Calu3 (cell line): Measurements from ENCODE around the gene CIDEB. TPM values are rescaled to one million over a fixed set of nuclear protein-coding genes. Genes with fewer than 3 reads are reported as not detected.

Source experiments
- BruUV-seq: library from RNA; stranded (reverse); fragments of 400-500 nt; replicated peaks from 2 replicates; lab custom pipeline; 2021; lab: Mats Ljungman, UMichigan
- CTCF ChIA-PET: fragments of 300-600 bp; sonication (Branson Sonifier 250); formaldehyde crosslinking; loops from one replicate; lab custom pipeline; 2022; ENCODE audit warnings: antibody characterized with exemption; lab: Charles Lee
- DNase-seq: peaks from one replicate; pipeline ENCODE4 v3.0.0; 2022
- H3K27ac Mint-ChIP-seq: one replicate; pipeline ENCODE4 v1.8.0; 2022; ENCODE audit warnings: mixed read lengths; ENCODE audit not compliant: unreplicated experiment
- H3K27me3 Mint-ChIP-seq: one replicate; pipeline ENCODE4 v1.8.0; 2022; ENCODE audit warnings: mixed read lengths; ENCODE audit not compliant: unreplicated experiment
- H3K36me3 Mint-ChIP-seq: one replicate; pipeline ENCODE4 v1.8.0; 2022; ENCODE audit warnings: mild to moderate bottlenecking, moderate library complexity, mixed read lengths; ENCODE audit not compliant: insufficient read depth, unreplicated experiment
- H3K4me1 Mint-ChIP-seq: one replicate; pipeline ENCODE4 v1.8.0; 2022; ENCODE audit warnings: mild to moderate bottlenecking, low read depth, mixed read lengths; ENCODE audit not compliant: unreplicated experiment
- H3K4me3 Mint-ChIP-seq: one replicate; pipeline ENCODE4 v1.8.0; 2022; ENCODE audit warnings: mild to moderate bottlenecking, low read depth, moderate library complexity, mixed read lengths; ENCODE audit not compliant: unreplicated experiment
- H3K9me3 Mint-ChIP-seq: one replicate; pipeline ENCODE4 v1.8.0; 2022; ENCODE audit warnings: low read depth, mixed read lengths; ENCODE audit not compliant: unreplicated experiment
- intact Hi-C: fragments of 100-400 bp; cut with micrococcal nuclease; formaldehyde crosslinking; loops from one replicate; pipeline ENCODE4 v1.10.0; 2022; ENCODE audit not compliant: unreplicated experiment
- total RNA-seq: library from RNA; stranded (reverse); gene quantifications from 2 replicates; pipeline ENCODE4 v1.2.3, GENCODE V29; 2022
- TF ChIP-seq, protein P1 (sequence below): fragments of 200-600 bp; IDR thresholded peaks from one replicate; pipeline ENCODE4 v1.8.0; 2022; ENCODE audit warnings: antibody characterized with exemption; ENCODE audit not compliant: unreplicated experiment

Gene CIDEB
- total RNA-seq, 1 experiment from 2014 or later: not detected

DNA sequence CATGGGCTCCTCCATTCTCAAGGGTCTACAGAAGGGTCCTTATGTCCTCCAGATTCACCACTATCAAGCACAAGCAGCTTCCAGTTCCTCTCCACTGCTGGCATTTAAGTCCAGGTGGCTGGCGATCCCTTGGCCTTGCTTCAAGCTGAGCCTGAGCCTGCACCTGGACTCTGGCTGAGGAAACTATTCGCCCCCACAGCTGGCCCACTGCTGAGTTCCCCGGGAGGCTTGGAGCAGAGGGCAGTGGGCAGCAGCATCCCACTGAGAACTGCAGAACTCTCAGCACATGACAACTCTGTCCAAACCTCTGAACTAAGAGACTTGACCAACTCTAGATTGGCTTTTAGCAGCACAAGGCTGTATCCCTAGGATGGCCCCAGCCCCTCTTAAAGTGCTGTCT lies 25.0 kb downstream of the CIDEB start:
- intact Hi-C loops: no loop called here
- no peaks in the 10 kb centered on the region for H3K27me3 Mint-ChIP-seq
- TF ChIP-seq, protein P1, sequence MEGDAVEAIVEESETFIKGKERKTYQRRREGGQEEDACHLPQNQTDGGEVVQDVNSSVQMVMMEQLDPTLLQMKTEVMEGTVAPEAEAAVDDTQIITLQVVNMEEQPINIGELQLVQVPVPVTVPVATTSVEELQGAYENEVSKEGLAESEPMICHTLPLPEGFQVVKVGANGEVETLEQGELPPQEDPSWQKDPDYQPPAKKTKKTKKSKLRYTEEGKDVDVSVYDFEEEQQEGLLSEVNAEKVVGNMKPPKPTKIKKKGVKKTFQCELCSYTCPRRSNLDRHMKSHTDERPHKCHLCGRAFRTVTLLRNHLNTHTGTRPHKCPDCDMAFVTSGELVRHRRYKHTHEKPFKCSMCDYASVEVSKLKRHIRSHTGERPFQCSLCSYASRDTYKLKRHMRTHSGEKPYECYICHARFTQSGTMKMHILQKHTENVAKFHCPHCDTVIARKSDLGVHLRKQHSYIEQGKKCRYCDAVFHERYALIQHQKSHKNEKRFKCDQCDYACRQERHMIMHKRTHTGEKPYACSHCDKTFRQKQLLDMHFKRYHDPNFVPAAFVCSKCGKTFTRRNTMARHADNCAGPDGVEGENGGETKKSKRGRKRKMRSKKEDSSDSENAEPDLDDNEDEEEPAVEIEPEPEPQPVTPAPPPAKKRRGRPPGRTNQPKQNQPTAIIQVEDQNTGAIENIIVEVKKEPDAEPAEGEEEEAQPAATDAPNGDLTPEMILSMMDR: no peak
- no TSS peak for BruUV-seq
- H3K4me3 Mint-ChIP-seq: no peak overlapping the region
- H3K4me1 Mint-ChIP-seq: peaks cover 18% of the 10 kb centered on the region
- no peak for DNase-seq
- CTCF ChIA-PET: interaction anchor here (1.5 kb wide), 1 partner anchor 40 kb away, joined by 4 read pairs; the partner anchor contains the start of gene TINF2
- no peaks in the 10 kb centered on the region for H3K9me3 Mint-ChIP-seq
- no peak overlapping the region for H3K27ac Mint-ChIP-seq
- H3K36me3 Mint-ChIP-seq: no peaks in the 10 kb centered on the region

DNA sequence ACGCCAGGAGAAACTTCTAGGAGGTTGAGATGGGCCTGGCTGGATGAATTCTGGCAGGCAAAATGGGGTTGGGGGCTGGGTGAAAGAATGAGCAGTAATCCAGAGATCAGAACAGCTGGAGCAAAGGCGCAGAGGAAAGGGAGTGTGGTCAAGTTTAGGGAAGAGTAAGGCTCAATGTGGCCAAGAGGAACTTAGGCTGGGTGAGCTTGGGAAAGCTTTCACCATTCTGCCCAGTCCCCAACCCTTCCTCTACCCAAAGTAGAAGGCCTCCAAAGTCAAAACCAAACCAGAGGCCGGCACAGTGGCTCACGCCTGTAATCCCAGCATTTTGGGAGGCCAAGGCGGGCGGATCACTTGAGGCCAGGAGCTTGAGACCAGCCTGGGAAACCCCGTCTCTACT lies 26.1 kb downstream of the CIDEB start:
- Mint-ChIP-seq H3K27ac (no peak overlapping the region), H3K9me3 (no peaks in the 10 kb centered on the region), H3K4me1 (peaks cover 18% of the 10 kb centered on the region), H3K27me3 (no peaks in the 10 kb centered on the region), H3K4me3 (no peak overlapping the region), H3K36me3 (no peaks in the 10 kb centered on the region)
- intact Hi-C loops: no loop called here
- TF ChIP-seq, protein P1: no peak
- CTCF ChIA-PET: interaction anchor here (1.3 to 1.5 kb wide), 2 partner anchors 10 to 39 kb away, joined by 4 read pairs; partner anchors contain the start of genes RABGGTA and TINF2
- no TSS peak for BruUV-seq
- no peak for DNase-seq

DNA sequence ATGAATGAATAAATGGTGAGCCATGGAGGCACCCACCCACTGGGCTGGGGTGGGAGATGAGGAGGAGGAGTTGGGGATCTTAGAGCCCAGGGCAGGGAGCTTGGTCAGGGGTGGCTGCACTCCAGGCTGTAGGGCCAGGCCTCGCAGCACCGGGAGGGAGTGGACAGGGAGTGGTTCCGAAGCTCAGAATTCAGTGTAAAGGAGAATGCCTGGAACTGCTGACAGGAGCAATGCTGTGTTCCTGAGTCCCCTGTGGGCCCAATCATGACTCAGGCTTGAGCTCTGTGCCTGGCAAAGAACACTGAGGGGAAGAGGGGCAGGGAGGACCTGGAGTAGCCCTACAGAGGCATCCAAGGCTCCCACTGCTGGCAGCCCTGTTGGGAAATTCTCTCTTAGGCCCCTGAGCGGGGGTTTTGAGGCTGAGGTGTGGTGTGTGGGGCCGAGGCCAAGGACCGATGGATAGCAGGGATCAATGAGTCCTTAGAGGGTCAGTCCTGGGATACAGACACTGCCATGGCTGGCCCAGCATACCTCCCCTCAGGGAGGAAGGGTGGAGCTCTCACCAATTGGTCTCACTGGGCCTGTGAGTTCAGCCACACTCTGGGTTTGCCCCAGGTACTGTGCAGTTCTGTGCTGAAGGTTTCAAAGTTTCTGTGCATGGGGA lies 26.8 kb downstream of the CIDEB start:
- Mint-ChIP-seq H3K36me3 (no peaks in the 10 kb centered on the region), H3K4me1 (peaks cover 18% of the 10 kb centered on the region), H3K9me3 (no peaks in the 10 kb centered on the region), H3K27me3 (no peaks in the 10 kb centered on the region), H3K4me3 (no peak overlapping the region), H3K27ac (no peak overlapping the region)
- DNase-seq: no peak
- no TSS peak for BruUV-seq
- CTCF ChIA-PET: interaction anchor here (1.3 kb wide), 1 partner anchor 10 kb away, joined by 4 read pairs; the partner anchor contains the start of gene RABGGTA
- TF ChIP-seq, protein P1: no peak
- intact Hi-C loops: no loop called here

DNA sequence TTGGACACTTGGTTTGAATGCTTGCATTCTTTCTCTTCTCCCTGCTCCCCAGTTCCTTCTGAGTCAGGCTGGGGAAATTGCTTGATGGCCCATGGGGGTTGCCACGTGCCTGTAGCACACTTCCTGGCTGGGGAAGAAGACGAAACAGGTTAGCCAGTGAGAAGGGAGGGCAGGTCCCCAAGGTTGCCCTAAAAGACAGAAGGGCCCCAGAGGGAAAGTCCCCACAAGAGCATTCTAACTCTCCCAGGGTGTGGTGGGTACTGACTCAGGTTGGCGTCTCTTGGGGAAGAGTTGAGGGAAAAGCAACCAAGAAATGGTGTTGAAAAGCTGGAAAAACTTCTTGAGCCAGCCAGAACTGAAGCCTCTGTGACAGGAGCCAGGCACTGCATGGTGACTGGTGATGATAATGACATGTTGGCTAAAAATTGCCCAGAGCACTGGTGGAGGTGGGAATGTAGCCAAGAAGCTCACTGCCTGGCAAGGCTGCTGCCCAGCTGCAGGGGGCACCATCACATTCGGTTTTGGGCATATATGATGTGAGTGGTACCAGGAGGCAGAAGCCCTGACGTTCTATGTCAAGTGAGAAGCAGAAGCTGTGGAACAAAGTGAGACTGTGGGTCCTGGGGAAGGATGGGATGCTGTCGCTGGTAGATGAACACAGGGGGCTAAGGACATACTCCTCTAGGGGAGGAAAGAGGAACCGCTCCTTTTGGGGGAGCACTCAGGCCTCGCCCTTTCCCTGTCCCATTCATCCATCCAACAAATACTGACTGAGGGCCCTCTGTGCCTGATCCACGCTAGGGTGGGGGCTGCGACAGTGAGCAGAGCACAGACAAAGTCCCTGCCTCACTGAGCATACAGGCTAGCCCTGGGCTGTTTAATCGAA lies 28.2 kb downstream of the CIDEB start:
- TF ChIP-seq, protein P1: peak; percentile 25
- CTCF ChIA-PET: interaction anchor here (1.0 to 1.5 kb wide), 4 partner anchors 8 to 37 kb away, joined by 3 to 9 read pairs (median 6); partner anchors contain the start of genes DHRS1, NOP9, RABGGTA and TINF2
- Mint-ChIP-seq H3K9me3 (no peaks in the 10 kb centered on the region), H3K27ac (no peak overlapping the region), H3K36me3 (peaks cover 5% of the 10 kb centered on the region), H3K4me3 (no peak overlapping the region), H3K4me1 (peaks cover 18% of the 10 kb centered on the region), H3K27me3 (no peaks in the 10 kb centered on the region)
- DNase-seq: peak; percentile 53
- intact Hi-C loops: loop anchor here (2.0 kb wide), 1 partner anchor 17 kb away; no protein-coding TSS in a partner anchor
- BruUV-seq: no TSS peak
